Neural cell (in vitro differentiated cells): ENCODE data around the gene PON3. TPM values are rescaled to one million over a fixed set of nuclear protein-coding genes. Genes with fewer than 3 reads are reported as not detected.

ENCODE experiments used
- H2AFZ ChIP-seq: fragments of 200-600, 300-800 bp; sonication (generic), shearing (Covaris generic); 2 replicates; pipeline ENCODE4 v1.6.0; 2014; ENCODE audit warnings: low read depth, mild to moderate bottlenecking, antibody characterized with exemption, low read length, moderate library complexity
- H3F3A ChIP-seq: fragments of 200-600 bp; shearing (Covaris generic); 2 replicates; pipeline ENCODE4 v1.6.1; 2016; ENCODE audit warnings: mild to moderate bottlenecking, moderate library complexity, mixed read lengths, antibody characterized with exemption, low read length; ENCODE audit not compliant: insufficient read depth, poor library complexity, severe bottlenecking
- H3K27ac ChIP-seq: fragments of 200-600, 300-800 bp; sonication (generic), shearing (Covaris generic); 2 replicates; pipeline ENCODE4 v1.5.1; 2014; ENCODE audit warnings: mild to moderate bottlenecking, low read length, moderate library complexity
- H3K27me3 ChIP-seq: fragments of 300-800, 200-600 bp; sonication (generic), shearing (Covaris generic); 2 replicates; pipeline ENCODE4 v1.6.0; 2014; ENCODE audit warnings: mild to moderate bottlenecking, low read depth, low read length, moderate library complexity; ENCODE audit not compliant: insufficient read depth
- H3K36me3 ChIP-seq: fragments of 300-800, 200-600 bp; sonication (generic), shearing (Covaris generic); 2 replicates; pipeline ENCODE4 v1.5.1; 2014; ENCODE audit warnings: mild to moderate bottlenecking, antibody characterized with exemption, low read length, moderate library complexity; ENCODE audit not compliant: insufficient read depth
- H3K4me2 ChIP-seq: fragments of 300-800, 200-600 bp; sonication (generic), shearing (Covaris generic); 2 replicates; pipeline ENCODE4 v1.6.0; 2014; ENCODE audit warnings: mild to moderate bottlenecking, low read length
- H3K4me3 ChIP-seq: fragments of 300-800, 200-600 bp; sonication (generic), shearing (Covaris generic); 2 replicates; pipeline ENCODE4 v1.5.1; 2014; ENCODE audit warnings: mild to moderate bottlenecking, low read length, moderate library complexity
- H3K79me2 ChIP-seq: fragments of 200-600 bp; shearing (Covaris generic); replicated peaks from 2 replicates; pipeline ENCODE4 v1.6.0; 2014; ENCODE audit warnings: mild to moderate bottlenecking, low read length, moderate library complexity; ENCODE audit not compliant: insufficient read depth
- H3K9ac ChIP-seq: fragments of 300-800, 200-600 bp; sonication (generic), shearing (Covaris generic); 2 replicates; pipeline ENCODE4 v1.6.1; 2016; ENCODE audit warnings: mild to moderate bottlenecking, low read length, mixed read lengths
- H3K9me2 ChIP-seq: fragments of 200-600 bp; shearing (Covaris generic); 2 replicates; pipeline ENCODE4 v1.6.1; 2016; ENCODE audit warnings: mild to moderate bottlenecking, low read length, mixed read lengths; ENCODE audit not compliant: insufficient read depth
- H3K9me3 ChIP-seq: fragments of 200-600, 300-800 bp; sonication (generic), shearing (Covaris generic); 2 replicates; pipeline ENCODE4 v1.6.1; 2016; ENCODE audit warnings: mild to moderate bottlenecking, mixed run types, low read length, moderate library complexity, mixed read lengths
- H4K20me1 ChIP-seq: fragments of 200-600 bp; shearing (Covaris generic); 2 replicates; pipeline ENCODE4 v1.6.1; 2016; ENCODE audit warnings: mild to moderate bottlenecking, mixed run types; ENCODE audit not compliant: insufficient read depth
- CTCF ChIP-seq: fragments of 450-650 bp; IDR thresholded peaks from 2 replicates; pipeline ENCODE4 v1.5.1; 2014; ENCODE audit warnings: antibody characterized with exemption, mild to moderate bottlenecking, moderate library complexity; ENCODE audit not compliant: poor library complexity, severe bottlenecking
- EP300 ChIP-seq: fragments of 450-650 bp; conservative IDR thresholded peaks from 2 replicates; pipeline ENCODE4 v1.6.1; 2014; ENCODE audit warnings: antibody characterized with exemption, mild to moderate bottlenecking, moderate library complexity; ENCODE audit not compliant: poor library complexity, severe bottlenecking
- EZH2 ChIP-seq: fragments of 200-600, 300-800 bp; shearing (Covaris generic), sonication (generic); IDR thresholded peaks from 2 replicates; pipeline ENCODE4 v1.6.1; 2014; ENCODE audit warnings: antibody characterized with exemption, low read length, borderline replicate concordance, mild to moderate bottlenecking; ENCODE audit not compliant: insufficient read depth, poor library complexity, severe bottlenecking
- MXI1 ChIP-seq: fragments of 450-650 bp; conservative IDR thresholded peaks from 2 replicates; pipeline ENCODE4 v1.6.1; 2014; ENCODE audit warnings: antibody characterized with exemption, mild to moderate bottlenecking; ENCODE audit not compliant: poor library complexity, severe bottlenecking
- POLR2AphosphoS5 ChIP-seq: IDR thresholded peaks from 2 replicates; pipeline ENCODE4 v1.6.1; 2012
- RAD21 ChIP-seq: fragments of 450-650 bp; conservative IDR thresholded peaks from 2 replicates; pipeline ENCODE4 v1.6.1; 2014; ENCODE audit warnings: antibody characterized with exemption, mild to moderate bottlenecking, moderate library complexity
- REST ChIP-seq: IDR thresholded peaks from 2 replicates; pipeline ENCODE4 v1.6.1; 2012; ENCODE audit warnings: borderline replicate concordance
- SMC3 ChIP-seq: fragments of 450-650 bp; conservative IDR thresholded peaks from 2 replicates; pipeline ENCODE4 v1.6.1; 2014; ENCODE audit warnings: antibody characterized with exemption, mild to moderate bottlenecking, moderate library complexity; ENCODE audit not compliant: poor library complexity
- TAF1 ChIP-seq: IDR thresholded peaks from 2 replicates; pipeline ENCODE4 v1.6.1; 2012; ENCODE audit warnings: low read depth
- polyA plus RNA-seq: library from polyadenylated mRNA; depleted of rRNA; stranded (reverse); fragments of >200 nt; gene quantifications from 2 replicates; pipeline ENCODE4 v1.2.3, GENCODE V29; 2014

The PON3 gene
- polyA plus RNA-seq, 1 donor from 2014 or later: not detected

GRCh38 chr7:95373323-95373722, 22.9 kb downstream of the PON3 start:
- H3K9ac ChIP-seq: no peak overlapping the region
- H2AFZ ChIP-seq: no peak overlapping the region
- no peaks in the 10 kb centered on the region for H3K9me2 ChIP-seq
- no peaks in the 10 kb centered on the region for H4K20me1 ChIP-seq
- H3F3A ChIP-seq: no peaks in the 10 kb centered on the region
- H3K27me3 ChIP-seq: no peaks in the 10 kb centered on the region
- no peak overlapping the region for H3K4me3 ChIP-seq
- no peak for TF ChIP-seq EZH2
- H3K36me3 ChIP-seq: no peaks in the 10 kb centered on the region
- no peak overlapping the region for H3K4me2 ChIP-seq
- H3K9me3 ChIP-seq: no peaks in the 10 kb centered on the region
- H3K79me2 ChIP-seq: no peaks in the 10 kb centered on the region
- H3K27ac ChIP-seq: no peak overlapping the region

DNA sequence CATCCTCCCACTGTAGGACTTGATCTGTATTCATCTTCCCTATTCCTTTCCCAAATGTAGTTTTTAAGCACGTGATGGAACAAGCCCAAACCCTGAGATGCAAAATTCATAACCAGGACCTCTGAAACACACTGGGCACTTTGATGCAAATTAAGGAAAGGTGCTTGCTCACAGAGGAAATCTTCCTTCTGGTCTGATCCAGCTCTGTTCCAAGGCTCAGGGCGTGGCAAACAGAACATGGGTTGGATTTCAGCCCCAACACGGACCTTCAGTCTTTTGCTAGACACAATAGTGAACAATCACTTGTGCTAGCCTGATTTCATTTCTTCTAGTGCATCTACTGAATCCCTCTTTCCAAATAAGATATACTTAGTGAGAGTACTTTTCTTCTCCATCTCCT, 27.9 kb downstream of the PON3 start:
- Histone ChIP-seq H3K79me2 (no peaks in the 10 kb centered on the region), H3F3A (no peaks in the 10 kb centered on the region), H4K20me1 (no peaks in the 10 kb centered on the region), H3K4me3 (no peak overlapping the region), H2AFZ (no peak overlapping the region), H3K27ac (no peak overlapping the region), H3K4me2 (no peak overlapping the region), H3K36me3 (no peaks in the 10 kb centered on the region), H3K27me3 (no peaks in the 10 kb centered on the region), H3K9ac (no peak overlapping the region), H3K9me3 (no peaks in the 10 kb centered on the region), H3K9me2 (no peaks in the 10 kb centered on the region)
- TF ChIP-seq SMC3: no peak
- TF ChIP-seq EP300: no peak
- TF ChIP-seq EZH2: no peak
- no peak for TF ChIP-seq MXI1

DNA sequence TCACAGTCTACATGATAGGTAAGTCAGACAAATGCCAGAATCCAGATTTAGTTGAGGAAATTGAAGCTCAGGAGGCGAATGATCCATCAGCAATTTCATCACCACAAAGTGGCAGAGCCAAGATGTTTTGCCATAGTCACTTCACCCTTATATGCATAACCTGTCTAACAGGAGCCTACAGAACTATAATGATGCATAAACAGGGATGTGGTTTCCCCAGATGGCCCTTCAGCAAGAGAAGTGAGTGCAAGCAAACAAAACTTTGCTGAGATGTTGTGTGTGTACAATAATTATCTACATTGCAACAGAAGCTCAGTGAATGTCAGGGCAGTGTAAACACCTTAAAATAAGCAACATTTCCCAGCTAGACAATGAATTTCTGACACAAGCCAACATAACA, 28.6 kb downstream of the PON3 start:
- no peaks in the 10 kb centered on the region for H3K9me3 ChIP-seq
- no peaks in the 10 kb centered on the region for H3F3A ChIP-seq
- TF ChIP-seq REST (no peak), RAD21 (no peak), SMC3 (no peak), MXI1 (no peak), POLR2AphosphoS5 (no peak), TAF1 (no peak), CTCF (no peak), EP300 (no peak), EZH2 (no peak)
- H3K4me3 ChIP-seq: no peak overlapping the region
- H3K36me3 ChIP-seq: no peaks in the 10 kb centered on the region
- H3K4me2 ChIP-seq: no peak overlapping the region
- no peaks in the 10 kb centered on the region for H3K27me3 ChIP-seq
- no peak overlapping the region for H3K27ac ChIP-seq
- H2AFZ ChIP-seq: no peak overlapping the region
- no peaks in the 10 kb centered on the region for H4K20me1 ChIP-seq
- no peaks in the 10 kb centered on the region for H3K79me2 ChIP-seq
- no peak overlapping the region for H3K9ac ChIP-seq
- H3K9me2 ChIP-seq: no peaks in the 10 kb centered on the region
